Heart left ventricle (tissue), 16 donors: ENCODE data around the gene ACOXL. TPM values are rescaled to one million over a fixed set of nuclear protein-coding genes. Genes with fewer than 3 reads are reported as not detected.

ENCODE experiments used
- ATAC-seq, 4 donors: fragments of 200-7000 bp; cut with Tn5 transposase; one replicate each; pipeline ENCODE4 v1.9.1; 2020 to 2022; ENCODE audit warnings: moderate library complexity in 4 of 4, mild to moderate bottlenecking in 3 of 4, moderate number of reproducible peaks in 1 of 4
- DNase-seq, 5 donors: peaks; one replicate each; pipeline ENCODE4 v3.0.0-alpha.2; 2020
- H3K27ac ChIP-seq, 12 donors: fragments of 200-600 bp; sonication (generic) in 4 of 12; one replicate each; pipeline versions ENCODE4 v1.5.0 to v1.8.0; 2016 to 2022; ENCODE audit warnings: mild to moderate bottlenecking in 2 of 12
- H3K27me3 ChIP-seq, 9 donors: fragments of 200-600 bp; sonication (generic) in 2 of 9; one replicate each; pipeline versions ENCODE4 v1.5.1 to v1.8.0; 2016 to 2022; ENCODE audit warnings: mild to moderate bottlenecking in 3 of 9
- H3K36me3 ChIP-seq, 9 donors: fragments of 200-600 bp; sonication (generic) in 2 of 9; one replicate each; pipeline versions ENCODE4 v1.5.0 to v1.8.0; 2018 to 2022; ENCODE audit warnings: mild to moderate bottlenecking in 2 of 9
- H3K4me1 ChIP-seq, 12 donors: fragments of 200-600 bp; sonication (generic) in 4 of 12; one replicate each; pipeline versions ENCODE4 v1.5.0 to v1.8.0; 2016 to 2022; ENCODE audit warnings: mild to moderate bottlenecking in 3 of 12
- H3K4me3 ChIP-seq, 12 donors: fragments of 200-600 bp; sonication (generic) in 4 of 12; one replicate each; pipeline versions ENCODE4 v1.5.0 to v1.8.0; 2017 to 2022; ENCODE audit warnings: mild to moderate bottlenecking in 9 of 12, moderate library complexity in 4 of 12
- H3K9me3 ChIP-seq, 12 donors: fragments of 200-600 bp; sonication (generic) in 4 of 12; one replicate each; pipeline versions ENCODE4 v1.5.0 to v1.8.0; 2016 to 2022; ENCODE audit warnings: mild to moderate bottlenecking in 1 of 12
- CTCF ChIP-seq, 12 donors: fragments of 200-600 bp; sonication (generic) in 4 of 12; IDR thresholded peaks; one replicate each; pipeline versions ENCODE4 v1.5.0 to v1.8.0; 2018 to 2022; ENCODE audit warnings: antibody characterized with exemption in 12 of 12, mild to moderate bottlenecking in 5 of 12
- POLR2A ChIP-seq, 2 donors: fragments of 450-650 bp; IDR thresholded peaks; one replicate each; pipeline ENCODE4 v1.6.1; 2017; ENCODE audit warnings: antibody characterized with exemption in 2 of 2, mild to moderate bottlenecking in 2 of 2, moderate library complexity in 2 of 2
- WGBS, 4 donors: extraction: QIAGEN DNeasy Blood & Tissue Kit in 2 of 4; methylation state at CpG; one replicate each; pipeline versions ENCODE4 v1.1.5 to v1.1.7; 2013 to 2018; 5-methylcytosine and 5-hydroxymethylcytosine counted together
- intact Hi-C, 10 donors: fragments of 100-400 bp; cut with DNase I; formaldehyde crosslinking; loops; one replicate each; pipeline versions ENCODE4 v1.11.1 to v1.14.2; 2022
- polyA plus RNA-seq, 2 donors: library from polyadenylated mRNA; stranded (reverse); fragments of 200-250 nt; gene quantifications; one replicate each; pipeline ENCODE4 v1.2.3, GENCODE V29; 2013
- total RNA-seq, 9 donors: library from RNA; depleted of rRNA in 2 of 9; stranded (reverse); fragments of >200 nt in 2 of 9; fragmentation: NEBNext Ultra II Directional in 3 of 9; extraction: Animal tissue kit (Norgen Biotek cat#: 25700) in 3 of 9; gene quantifications; one replicate each; pipeline versions ENCODE4 v1.1.0 to v1.2.4, GENCODE V29; 2016 to 2023
- donor health status: ischemic (EF 13 %, LVEDD 7.1; RV severe dilation, severe dysfunction).
- donor health status: healthy with polysubstance abuse.
- donor health status: DM: no; HTN: yes; CAD: no.
- donor health status: DM: no; HTN: no; CAD: no.
- donor health status: ischemic (EF 25% LVEDD 6.9; RV normal size, moderate dysfunction).
- donor health status: ischemic (EF 25% LVEDD 5.7; RV mildly dilated, moderate dysfunction).
- donor health status: healthy.
- donor health status: DM: yes; HTN: yes; CAD: no.
- donor health status: ischemic (EF 35%, LVEDD 5.7; RV mildly dilated, moderate dysfunction).
- donor health status: nonischemic (EF 11% LVEDD 7.7; RV severe dilation, severe dysfunction).
- donor health status: DM: yes; HTN: yes; CAD: no.
- donor health status: PGD.
- donor health status: ischemic (EF 29% LVEDD 5.4; RV normal size, mild dysfunction).
- donor health status: nonischemic (EF 23%, LVEDD 6.1; RV moderate dilation, normal function).

The ACOXL gene
- total and polyA plus RNA-seq, 11 donors = 0.25 TPM; not detected in 10

- 87 to 88% (median 88%) methylated on average over 9 of the region's 9 CpGs for WGBS, 4 donors
- H3K9me3 ChIP-seq = no peaks in the 10 kb centered on the region
- ATAC-seq (no peak), DNase-seq (no peak)
- H3K27me3 ChIP-seq = no peaks in the 10 kb centered on the region
- no peak for TF ChIP-seq CTCF (IDR thresholded peaks at IDR 0.05)
- no peak for TF ChIP-seq POLR2A (IDR thresholded peaks at IDR 0.05)
- intact Hi-C loops = no loop called here
- no peak overlapping the region for H3K27ac ChIP-seq
- H3K4me1 ChIP-seq = no peaks in the 10 kb centered on the region
- H3K36me3 ChIP-seq = no peaks in the 10 kb centered on the region
- no peak overlapping the region for H3K4me3 ChIP-seq
Measured at GRCh38 chr2:111045771-111046444, 313.5 kb downstream of the ACOXL start.

GRCh38 chr2:111046670-111047069 lies 314.3 kb downstream of the ACOXL start:
- Histone ChIP-seq H3K36me3 (no peaks in the 10 kb centered on the region), H3K9me3 (no peaks in the 10 kb centered on the region), H3K4me3 (no peak overlapping the region), H3K27me3 (no peaks in the 10 kb centered on the region), H3K27ac (no peak overlapping the region), H3K4me1 (no peaks in the 10 kb centered on the region)
- TF ChIP-seq POLR2A (IDR thresholded peaks at IDR 0.05) (no peak), CTCF (IDR thresholded peaks at IDR 0.05) (no peak)
- no peak for DNase-seq
- intact Hi-C loops = no loop called here
- no peak for ATAC-seq
- 92 to 96% (median 93%) methylated on average over 5 of the region's 5 CpGs for WGBS, 4 donors

- WGBS, 4 donors = 72 to 83% (median 76%) methylated on average over 12 of the region's 12 CpGs
- TF ChIP-seq POLR2A (IDR thresholded peaks at IDR 0.05) (no peak), CTCF (IDR thresholded peaks at IDR 0.05) (no peak)
- no peak overlapping the region for H3K4me3 ChIP-seq
Measured at GRCh38 chr2:111048856-111049768, 316.7 kb downstream of the ACOXL start.

More at GRCh38 chr2:111048856-111049768, 316.7 kb downstream of the ACOXL start:
- Histone ChIP-seq H3K4me1 (peaks cover 0 to 15% (median 0%) of the 10 kb centered on the region in 12 donors), H3K36me3 (no peaks in the 10 kb centered on the region), H3K27me3 (peaks cover 0 to 9% (median 0%) of the 10 kb centered on the region in 9 donors), H3K9me3 (no peaks in the 10 kb centered on the region), H3K27ac (no peak overlapping the region)
- intact Hi-C loops = no loop called here
- ATAC-seq (no peak), DNase-seq (no peak)
